Activated naive CD8-positive, alpha-beta T cell treated with anti-CD3 and anti-CD28 coated beads for 36 hours (primary cell): Measurements from ENCODE around the gene TACSTD2. TPM values are rescaled to one million over a fixed set of nuclear protein-coding genes. Genes with fewer than 3 reads are reported as not detected.
"Not testable (repeated sequence)": the region's sequence is repeated elsewhere in the genome, so short reads cannot be mapped to it uniquely, and the experiment has no call there.

Experiments
- DNase-seq: peaks from one replicate; pipeline ENCODE4 v3.0.0; 2021
- H3K27ac Mint-ChIP-seq: one replicate; pipeline ENCODE4 v1.8.0; 2022; ENCODE audit warnings: mild to moderate bottlenecking, moderate library complexity, mixed read lengths
- H3K27me3 Mint-ChIP-seq: one replicate; pipeline ENCODE4 v1.8.0; 2022; ENCODE audit warnings: mild to moderate bottlenecking, mixed read lengths
- H3K36me3 Mint-ChIP-seq: one replicate; pipeline ENCODE4 v1.8.0; 2021; ENCODE audit warnings: mild to moderate bottlenecking, mixed read lengths
- H3K4me1 Mint-ChIP-seq: one replicate; pipeline ENCODE4 v1.8.0; 2021; ENCODE audit warnings: mixed read lengths
- H3K4me3 Mint-ChIP-seq: one replicate; pipeline ENCODE4 v1.8.0; 2022; ENCODE audit warnings: mild to moderate bottlenecking, moderate library complexity, mixed read lengths
- H3K9me3 Mint-ChIP-seq: one replicate; pipeline ENCODE4 v1.8.0; 2022; ENCODE audit warnings: mixed read lengths
- total RNA-seq, 2 experiments: library from RNA; stranded (reverse); gene quantifications; one replicate each; pipeline ENCODE4 v1.2.3, GENCODE V29; 2021

TACSTD2 gene
- total RNA-seq, 2 experiments from 2014 or later: 0.08 to 0.33 TPM

- H3K27me3 Mint-ChIP-seq: peaks cover 26% of the 10 kb centered on the region
These were observed 21.7 kb downstream of the TACSTD2 start for GRCh38 chr1:58555393-58555792.

GRCh38 chr1:58551186-58552140 is 25.6 kb downstream of the TACSTD2 start:
- DNase-seq: no peak
- H3K9me3 Mint-ChIP-seq: no peaks in the 10 kb centered on the region
- H3K4me1 Mint-ChIP-seq: peaks cover 5% of the 10 kb centered on the region
- no peaks in the 10 kb centered on the region for H3K27me3 Mint-ChIP-seq
- H3K27ac Mint-ChIP-seq: no peak overlapping the region
- H3K36me3 Mint-ChIP-seq: no peaks in the 10 kb centered on the region
- H3K4me3 Mint-ChIP-seq: no peak overlapping the region

More at GRCh38 chr1:58555393-58555792, 21.7 kb downstream of the TACSTD2 start:
- Mint-ChIP-seq H3K36me3 (no peaks in the 10 kb centered on the region), H3K9me3 (peaks cover 4% of the 10 kb centered on the region), H3K27ac (no peak overlapping the region), H3K4me3 (no peak overlapping the region), H3K4me1 (no peaks in the 10 kb centered on the region)
- no peak for DNase-seq

- peaks cover 18% of the 10 kb centered on the region for H3K4me1 Mint-ChIP-seq
- DNase-seq, H3K36me3 Mint-ChIP-seq, H3K27me3 Mint-ChIP-seq, H3K9me3 Mint-ChIP-seq, H3K4me3 Mint-ChIP-seq, H3K27ac Mint-ChIP-seq: not testable (repeated sequence)
These were observed 27.8 kb downstream of the TACSTD2 start for GRCh38 chr1:58549291-58549690.

- DNase-seq: no peak
- Mint-ChIP-seq H3K4me1 (peaks cover 21% of the 10 kb centered on the region), H3K27ac (no peak overlapping the region), H3K27me3 (no peaks in the 10 kb centered on the region), H3K36me3 (no peaks in the 10 kb centered on the region), H3K4me3 (no peak overlapping the region), H3K9me3 (no peaks in the 10 kb centered on the region)
These were observed 28.7 kb downstream of the TACSTD2 start for GRCh38 chr1:58548371-58548770.

GRCh38 chr1:58546520-58547308 is 30.3 kb downstream of the TACSTD2 start, which contains the start of gene OMA1:
OMA1 (minus strand) TSS chr1:58546726; CDS start chr1:58539294, 7,432 bp downstream.
- H3K27me3 Mint-ChIP-seq: no peaks in the 10 kb centered on the region
- H3K4me1 Mint-ChIP-seq: peaks cover 26% of the 10 kb centered on the region
- no peaks in the 10 kb centered on the region for H3K36me3 Mint-ChIP-seq
- H3K27ac Mint-ChIP-seq: peak within 1 kb of the TSS; percentile 95
- peak within 1 kb of the TSS; percentile 87 for H3K4me3 Mint-ChIP-seq
- H3K9me3 Mint-ChIP-seq: no peaks in the 10 kb centered on the region
- peak; percentile 98 for DNase-seq

GRCh38 chr1:58545591-58546519 is 31.2 kb downstream of the TACSTD2 start:
- H3K4me1 Mint-ChIP-seq: peaks cover 26% of the 10 kb centered on the region
- peak; percentile 76 for DNase-seq
- no peaks in the 10 kb centered on the region for H3K36me3 Mint-ChIP-seq

GRCh38 chr1:58543260-58543659 is 33.8 kb downstream of the TACSTD2 start:
- Mint-ChIP-seq H3K27me3 (no peaks in the 10 kb centered on the region), H3K9me3 (no peaks in the 10 kb centered on the region), H3K4me1 (peaks cover 27% of the 10 kb centered on the region), H3K27ac (no peak overlapping the region), H3K4me3 (no peak overlapping the region), H3K36me3 (no peaks in the 10 kb centered on the region)
- no peak for DNase-seq

More at GRCh38 chr1:58545591-58546519, 31.2 kb downstream of the TACSTD2 start:
- peak overlapping the region; percentile 95 for H3K27ac Mint-ChIP-seq
- H3K27me3 Mint-ChIP-seq: no peaks in the 10 kb centered on the region
- H3K4me3 Mint-ChIP-seq: peak overlapping the region; percentile 87
- no peaks in the 10 kb centered on the region for H3K9me3 Mint-ChIP-seq

GRCh38 chr1:58539553-58539952 is 37.5 kb downstream of the TACSTD2 start:
- Mint-ChIP-seq H3K4me3 (no peak overlapping the region), H3K27ac (no peak overlapping the region), H3K4me1 (peaks cover 9% of the 10 kb centered on the region)

GRCh38 chr1:58538821-58539220 is 38.2 kb downstream of the TACSTD2 start:
- H3K4me3 Mint-ChIP-seq: no peak overlapping the region
- H3K27ac Mint-ChIP-seq: no peak overlapping the region
- peaks cover 9% of the 10 kb centered on the region for H3K4me1 Mint-ChIP-seq
- H3K27me3 Mint-ChIP-seq: no peaks in the 10 kb centered on the region
- no peak for DNase-seq
- no peaks in the 10 kb centered on the region for H3K36me3 Mint-ChIP-seq
- no peaks in the 10 kb centered on the region for H3K9me3 Mint-ChIP-seq

More at GRCh38 chr1:58539553-58539952, 37.5 kb downstream of the TACSTD2 start:
- no peaks in the 10 kb centered on the region for H3K36me3 Mint-ChIP-seq
- H3K9me3 Mint-ChIP-seq: no peaks in the 10 kb centered on the region
- no peak for DNase-seq
- no peaks in the 10 kb centered on the region for H3K27me3 Mint-ChIP-seq

GRCh38 chr1:58531842-58532241 is 45.2 kb downstream of the TACSTD2 start:
- H3K4me1 Mint-ChIP-seq, H3K36me3 Mint-ChIP-seq, H3K9me3 Mint-ChIP-seq, DNase-seq, H3K27me3 Mint-ChIP-seq, H3K4me3 Mint-ChIP-seq, H3K27ac Mint-ChIP-seq: not testable (repeated sequence)

GRCh38 chr1:58529284-58529683 is 47.8 kb downstream of the TACSTD2 start:
- H3K4me1 Mint-ChIP-seq: peaks cover 9% of the 10 kb centered on the region
- H3K4me3 Mint-ChIP-seq: no peak overlapping the region
- no peak for DNase-seq
- peaks cover 1% of the 10 kb centered on the region for H3K36me3 Mint-ChIP-seq
- H3K27ac Mint-ChIP-seq: no peak overlapping the region
- no peaks in the 10 kb centered on the region for H3K27me3 Mint-ChIP-seq
- H3K9me3 Mint-ChIP-seq: no peaks in the 10 kb centered on the region

- peaks cover 2% of the 10 kb centered on the region for H3K36me3 Mint-ChIP-seq
- DNase-seq: no peak
- no peak overlapping the region for H3K4me3 Mint-ChIP-seq
- no peaks in the 10 kb centered on the region for H3K9me3 Mint-ChIP-seq
- no peak overlapping the region for H3K27ac Mint-ChIP-seq
- H3K4me1 Mint-ChIP-seq: peaks cover 9% of the 10 kb centered on the region
- H3K27me3 Mint-ChIP-seq: no peaks in the 10 kb centered on the region
These were observed 48.5 kb downstream of the TACSTD2 start for GRCh38 chr1:58528518-58528917.
